Karpas-422 (cell line): ENCODE measurements around the gene RNF6. TPM values are rescaled to one million over a fixed set of nuclear protein-coding genes. Genes with fewer than 3 reads are reported as not detected.

Experiments used
- DNase-seq: peaks from one replicate; pipeline ENCODE4 v3.0.0-alpha.2; 2015
- H2AFZ ChIP-seq: fragments of 200-600 bp; sonication (generic); 2 replicates; pipeline ENCODE4 v1.6.1; 2014; ENCODE audit warnings: antibody characterized with exemption, low read length, mixed read lengths
- H3K27ac ChIP-seq: fragments of 200-600 bp; sonication (generic); 2 replicates; pipeline ENCODE4 v1.5.1; 2014; ENCODE audit warnings: mild to moderate bottlenecking, low read length, moderate library complexity
- H3K27me3 ChIP-seq: fragments of 200-600 bp; sonication (generic); 2 replicates; pipeline ENCODE4 v1.6.1; 2014; ENCODE audit warnings: low read length, mixed read lengths
- H3K36me3 ChIP-seq: fragments of 200-600 bp; sonication (generic); 2 replicates; pipeline ENCODE4 v1.6.1; 2014; ENCODE audit warnings: low read length, mixed read lengths; ENCODE audit not compliant: insufficient read depth
- H3K4me1 ChIP-seq: fragments of 200-600 bp; sonication (generic); 2 replicates; pipeline ENCODE4 v1.6.1; 2014; ENCODE audit warnings: mild to moderate bottlenecking, low read length, mixed read lengths
- H3K4me2 ChIP-seq: fragments of 200-600 bp; sonication (generic); 2 replicates; pipeline ENCODE4 v1.6.1; 2014; ENCODE audit warnings: low read length, low read depth, mild to moderate bottlenecking; ENCODE audit not compliant: poor library complexity, severe bottlenecking
- H3K4me3 ChIP-seq: fragments of 200-600 bp; sonication (generic); 2 replicates; pipeline ENCODE4 v1.5.1; 2014; ENCODE audit warnings: mild to moderate bottlenecking, antibody characterized with exemption, low read length, mixed read lengths
- H3K79me2 ChIP-seq: fragments of 200-600 bp; sonication (generic); 2 replicates; pipeline ENCODE4 v1.6.1; 2014; ENCODE audit warnings: mild to moderate bottlenecking, low read length, mixed read lengths
- H3K9ac ChIP-seq: fragments of 200-600 bp; sonication (generic); 2 replicates; pipeline ENCODE4 v1.6.0; 2014; ENCODE audit warnings: low read length
- H3K9me2 ChIP-seq: fragments of 200-600 bp; sonication (generic), shearing (Covaris generic); replicated peaks from 2 replicates; pipeline ENCODE4 v1.6.0; 2014; ENCODE audit warnings: mild to moderate bottlenecking, low read length, moderate library complexity; ENCODE audit not compliant: insufficient read depth
- H3K9me3 ChIP-seq: fragments of 300-700, 200-600 bp; sonication (generic); 2 replicates; pipeline ENCODE4 v1.6.1; 2014; ENCODE audit warnings: low read length, mixed read lengths
- H4K20me1 ChIP-seq: fragments of 200-600 bp; sonication (generic); 2 replicates; pipeline ENCODE4 v1.6.1; 2014; ENCODE audit warnings: mild to moderate bottlenecking, antibody characterized with exemption, low read length, low read depth; ENCODE audit not compliant: insufficient read depth
- total RNA-seq: library from RNA; depleted of rRNA; stranded (reverse); fragments of >200 nt; shearing (Covaris generic); gene quantifications from 2 replicates; pipeline ENCODE4 v1.2.3, GENCODE V29; 2014; ENCODE audit warnings: low replicate concordance; rRNA removed

Gene RNF6
- total RNA-seq, 1 experiment from 2014 or later: 48.1 TPM

GRCh38 chr13:26168835-26169234 lies 53.3 kb downstream of the RNF6 start:
- Histone ChIP-seq H4K20me1 (no peaks in the 10 kb centered on the region), H3K4me2 (no peak overlapping the region), H3K79me2 (no peaks in the 10 kb centered on the region), H2AFZ (no peak overlapping the region), H3K36me3 (no peaks in the 10 kb centered on the region), H3K9ac (no peak overlapping the region), H3K4me1 (peaks cover 8% of the 10 kb centered on the region), H3K27me3 (no peaks in the 10 kb centered on the region), H3K27ac (no peak overlapping the region), H3K4me3 (no peak overlapping the region), H3K9me2 (no peaks in the 10 kb centered on the region), H3K9me3 (no peaks in the 10 kb centered on the region)
- DNase-seq: no peak

- Histone ChIP-seq H3K4me2 (no peak overlapping the region), H4K20me1 (no peaks in the 10 kb centered on the region), H3K9me3 (no peaks in the 10 kb centered on the region), H3K79me2 (no peaks in the 10 kb centered on the region), H3K27ac (no peak overlapping the region), H2AFZ (no peak overlapping the region), H3K9ac (no peak overlapping the region), H3K27me3 (no peaks in the 10 kb centered on the region), H3K36me3 (no peaks in the 10 kb centered on the region), H3K4me1 (peaks cover 8% of the 10 kb centered on the region), H3K4me3 (no peak overlapping the region), H3K9me2 (no peaks in the 10 kb centered on the region)
- no peak for DNase-seq
Measured at GRCh38 chr13:26168237-26168814, 53.8 kb downstream of the RNF6 start.

GRCh38 chr13:26163812-26164211 lies 58.3 kb downstream of the RNF6 start:
- Histone ChIP-seq H3K9me3 (no peaks in the 10 kb centered on the region), H3K36me3 (no peaks in the 10 kb centered on the region), H3K27me3 (no peaks in the 10 kb centered on the region), H3K4me2 (no peak overlapping the region), H3K27ac (no peak overlapping the region), H3K4me1 (peaks cover 8% of the 10 kb centered on the region), H3K4me3 (no peak overlapping the region), H2AFZ (no peak overlapping the region), H4K20me1 (no peaks in the 10 kb centered on the region), H3K9me2 (no peaks in the 10 kb centered on the region), H3K79me2 (no peaks in the 10 kb centered on the region), H3K9ac (no peak overlapping the region)
- no peak for DNase-seq

Other genes starting within 250 kb of the RNF6 start
- gene SHISA2, start 170.3 kb downstream of the RNF6 start, total RNA-seq: not detected in 2 replicates
- gene CDK8, start 31.8 kb upstream of the RNF6 start, total RNA-seq: 8.5 and 12.8 TPM in 2 replicates